ENCODE data around the gene CCNI2.

Gene CCNI2

DNA sequence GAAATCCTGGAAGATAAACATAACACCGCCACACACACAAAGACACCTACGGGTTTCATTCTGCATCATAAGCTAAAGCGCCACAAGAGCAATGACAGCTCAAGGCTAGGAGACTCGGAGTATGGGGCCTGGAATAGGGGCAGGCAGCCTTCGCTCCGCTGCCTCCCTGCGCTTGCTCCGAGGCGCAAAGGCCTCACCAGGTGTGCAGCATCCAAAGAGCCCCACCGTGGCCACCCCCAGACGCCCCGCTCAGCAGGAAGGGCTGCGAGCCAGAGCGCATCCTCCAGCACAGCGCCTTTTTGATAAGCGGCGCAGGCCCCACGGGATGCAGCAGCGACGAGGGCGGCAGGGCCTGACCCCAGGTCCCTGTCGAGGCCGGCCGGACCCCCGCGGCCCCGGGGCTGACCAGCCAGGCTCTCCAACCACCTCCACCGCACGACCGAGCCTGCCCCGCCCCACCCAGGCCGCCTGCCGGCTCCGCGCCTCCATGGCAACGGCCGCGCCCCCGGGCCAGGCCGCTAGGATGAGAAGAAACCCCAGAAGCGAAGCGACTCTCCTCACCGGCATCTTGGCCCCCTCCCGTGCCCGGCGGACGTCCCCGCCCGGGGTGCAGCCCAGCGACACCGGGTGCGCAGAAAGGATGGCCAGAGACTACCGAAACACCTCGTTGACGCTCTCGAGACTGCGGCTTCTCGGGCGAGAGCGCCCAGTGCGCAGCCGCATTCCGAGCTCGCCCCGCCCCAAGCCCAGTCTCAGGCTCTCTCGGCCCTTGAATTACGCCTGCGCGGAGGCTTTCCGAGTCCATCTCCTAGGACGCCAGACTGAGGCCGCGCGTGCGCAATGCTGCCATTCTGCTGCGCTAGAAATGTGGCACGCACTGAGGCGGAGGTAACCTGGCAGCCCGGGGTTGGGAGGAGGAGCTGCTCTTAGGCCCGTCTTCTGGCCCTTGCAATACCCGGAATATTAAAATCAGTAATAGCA, 10.1 kb upstream of the CCNI2 start, which contains the start of gene KIF3A:
TSS of gene KIF3A (minus strand) at position 694 of the 981 bp plus-strand sequence. CDS start at position 567, 127 bp downstream.
- TF ChIP-seq FOXP2 (optimal IDR thresholded peaks at IDR 0.05; ENCODE audit: borderline replicate concordance, extremely low read depth, extremely low read length, insufficient read depth) (no peak), TAF1 (IDR thresholded peaks at IDR 0.05; ENCODE audit: borderline replicate concordance, insufficient read depth, low read length) (no peak), SIN3A (IDR thresholded peaks at IDR 0.05; ENCODE audit: borderline replicate concordance, insufficient read depth, low read length) (peak; percentile 87; the same call in 1 of the 2 replicates), POLR2AphosphoS5 (IDR thresholded peaks at IDR 0.05; ENCODE audit: low read depth, low read length) (peak; percentile 43; the same call in 1 of the 2 replicates)
- TF ChIP-seq, protein P1, sequence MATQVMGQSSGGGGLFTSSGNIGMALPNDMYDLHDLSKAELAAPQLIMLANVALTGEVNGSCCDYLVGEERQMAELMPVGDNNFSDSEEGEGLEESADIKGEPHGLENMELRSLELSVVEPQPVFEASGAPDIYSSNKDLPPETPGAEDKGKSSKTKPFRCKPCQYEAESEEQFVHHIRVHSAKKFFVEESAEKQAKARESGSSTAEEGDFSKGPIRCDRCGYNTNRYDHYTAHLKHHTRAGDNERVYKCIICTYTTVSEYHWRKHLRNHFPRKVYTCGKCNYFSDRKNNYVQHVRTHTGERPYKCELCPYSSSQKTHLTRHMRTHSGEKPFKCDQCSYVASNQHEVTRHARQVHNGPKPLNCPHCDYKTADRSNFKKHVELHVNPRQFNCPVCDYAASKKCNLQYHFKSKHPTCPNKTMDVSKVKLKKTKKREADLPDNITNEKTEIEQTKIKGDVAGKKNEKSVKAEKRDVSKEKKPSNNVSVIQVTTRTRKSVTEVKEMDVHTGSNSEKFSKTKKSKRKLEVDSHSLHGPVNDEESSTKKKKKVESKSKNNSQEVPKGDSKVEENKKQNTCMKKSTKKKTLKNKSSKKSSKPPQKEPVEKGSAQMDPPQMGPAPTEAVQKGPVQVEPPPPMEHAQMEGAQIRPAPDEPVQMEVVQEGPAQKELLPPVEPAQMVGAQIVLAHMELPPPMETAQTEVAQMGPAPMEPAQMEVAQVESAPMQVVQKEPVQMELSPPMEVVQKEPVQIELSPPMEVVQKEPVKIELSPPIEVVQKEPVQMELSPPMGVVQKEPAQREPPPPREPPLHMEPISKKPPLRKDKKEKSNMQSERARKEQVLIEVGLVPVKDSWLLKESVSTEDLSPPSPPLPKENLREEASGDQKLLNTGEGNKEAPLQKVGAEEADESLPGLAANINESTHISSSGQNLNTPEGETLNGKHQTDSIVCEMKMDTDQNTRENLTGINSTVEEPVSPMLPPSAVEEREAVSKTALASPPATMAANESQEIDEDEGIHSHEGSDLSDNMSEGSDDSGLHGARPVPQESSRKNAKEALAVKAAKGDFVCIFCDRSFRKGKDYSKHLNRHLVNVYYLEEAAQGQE (IDR thresholded peaks at IDR 0.05; ENCODE audit: insufficient read depth in 1 of 2, low read depth in 2 of 2, low read length in 2 of 2), result no peak

DNA sequence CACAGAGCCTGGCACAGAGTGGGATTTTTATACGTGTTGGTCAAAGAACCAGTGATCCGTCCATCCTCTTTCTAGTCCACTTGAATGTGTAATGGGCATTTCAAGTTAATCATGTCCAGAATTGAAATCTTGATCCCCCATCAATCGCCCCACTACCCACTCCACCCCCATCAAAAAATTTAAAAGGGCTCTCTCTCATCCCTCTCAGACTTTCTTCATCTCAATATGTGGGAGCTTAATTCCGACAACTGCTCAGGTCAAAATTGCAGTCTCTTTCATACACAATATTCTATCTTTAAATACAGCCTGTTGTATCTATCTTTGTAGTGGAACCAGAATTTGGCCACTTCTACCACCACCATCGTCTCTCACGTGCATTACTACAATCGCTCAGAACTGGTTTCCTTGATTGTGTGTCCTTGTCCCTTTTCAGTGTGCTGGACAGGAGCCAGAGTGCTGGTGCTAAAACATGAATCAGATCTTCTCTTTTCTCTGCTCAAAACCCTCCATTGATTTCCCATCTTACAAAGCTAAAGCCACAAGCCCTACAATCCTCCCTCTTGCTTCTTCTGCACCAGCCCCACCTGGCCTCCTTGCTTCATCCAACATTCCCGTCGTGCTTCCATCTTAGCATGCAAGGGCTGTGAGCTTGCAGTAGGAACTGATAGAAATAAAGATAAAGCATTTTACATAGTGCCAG, 9.1 kb upstream of the CCNI2 start:
- TF ChIP-seq FOXP2 (optimal IDR thresholded peaks at IDR 0.05; ENCODE audit: borderline replicate concordance, extremely low read depth, extremely low read length, insufficient read depth) (no peak), SIN3A (IDR thresholded peaks at IDR 0.05; ENCODE audit: borderline replicate concordance, insufficient read depth, low read length) (no peak), POLR2AphosphoS5 (IDR thresholded peaks at IDR 0.05; ENCODE audit: low read depth, low read length) (no peak), TAF1 (IDR thresholded peaks at IDR 0.05; ENCODE audit: borderline replicate concordance, insufficient read depth, low read length) (no peak)

DNA sequence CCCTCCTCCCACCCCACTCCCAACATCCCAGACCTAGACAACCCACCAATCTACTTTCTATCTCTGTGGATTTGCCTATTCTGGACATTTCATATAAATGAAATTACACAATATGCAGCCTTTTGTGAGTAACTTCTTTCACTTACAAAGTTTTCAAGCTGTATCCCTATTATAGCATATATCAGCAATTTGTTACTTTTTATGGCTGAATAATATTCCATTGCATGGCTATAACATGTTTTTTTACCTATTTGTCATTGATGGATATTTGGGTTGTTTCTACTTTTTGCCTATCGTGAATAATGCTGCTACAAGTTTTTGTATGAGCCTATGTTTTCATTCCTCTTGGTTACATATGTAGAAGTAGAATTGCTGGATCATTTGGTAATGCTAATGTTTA, 8.0 kb upstream of the CCNI2 start:
- TF ChIP-seq SIN3A (IDR thresholded peaks at IDR 0.05; ENCODE audit: borderline replicate concordance, insufficient read depth, low read length) (no peak), FOXP2 (optimal IDR thresholded peaks at IDR 0.05; ENCODE audit: borderline replicate concordance, extremely low read depth, extremely low read length, insufficient read depth) (no peak), POLR2AphosphoS5 (IDR thresholded peaks at IDR 0.05; ENCODE audit: low read depth, low read length) (no peak), TAF1 (IDR thresholded peaks at IDR 0.05; ENCODE audit: borderline replicate concordance, insufficient read depth, low read length) (no peak)
- TF ChIP-seq, protein P1 (IDR thresholded peaks at IDR 0.05; ENCODE audit: insufficient read depth in 1 of 2, low read depth in 2 of 2, low read length in 2 of 2), result no peak

DNA sequence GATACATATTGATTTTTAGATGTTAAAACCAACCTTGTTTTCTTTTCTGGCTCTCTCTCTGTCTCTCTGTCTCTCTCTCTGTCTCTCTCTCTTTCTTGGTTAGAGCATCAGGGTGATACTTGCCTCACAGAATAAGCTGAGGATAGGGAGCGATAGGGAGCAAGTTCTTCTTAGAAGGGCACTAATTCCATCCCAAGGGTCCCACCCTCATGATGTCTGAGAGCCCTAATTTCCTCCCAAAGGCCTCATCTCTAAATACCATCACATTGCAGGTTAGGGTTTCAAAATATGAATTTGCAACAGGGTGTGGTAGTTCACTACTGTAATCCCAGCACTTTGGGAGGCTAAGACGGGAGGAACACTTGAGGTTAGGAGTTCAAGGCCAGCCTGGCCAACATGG, 5.1 kb upstream of the CCNI2 start:
- TF ChIP-seq SIN3A (IDR thresholded peaks at IDR 0.05; ENCODE audit: borderline replicate concordance, insufficient read depth, low read length) (no peak), TAF1 (IDR thresholded peaks at IDR 0.05; ENCODE audit: borderline replicate concordance, insufficient read depth, low read length) (no peak), FOXP2 (optimal IDR thresholded peaks at IDR 0.05; ENCODE audit: borderline replicate concordance, extremely low read depth, extremely low read length, insufficient read depth) (no peak), POLR2AphosphoS5 (IDR thresholded peaks at IDR 0.05; ENCODE audit: low read depth, low read length) (no peak)
- TF ChIP-seq, protein P1 (IDR thresholded peaks at IDR 0.05; ENCODE audit: insufficient read depth in 1 of 2, low read depth in 2 of 2, low read length in 2 of 2), result no peak

DNA sequence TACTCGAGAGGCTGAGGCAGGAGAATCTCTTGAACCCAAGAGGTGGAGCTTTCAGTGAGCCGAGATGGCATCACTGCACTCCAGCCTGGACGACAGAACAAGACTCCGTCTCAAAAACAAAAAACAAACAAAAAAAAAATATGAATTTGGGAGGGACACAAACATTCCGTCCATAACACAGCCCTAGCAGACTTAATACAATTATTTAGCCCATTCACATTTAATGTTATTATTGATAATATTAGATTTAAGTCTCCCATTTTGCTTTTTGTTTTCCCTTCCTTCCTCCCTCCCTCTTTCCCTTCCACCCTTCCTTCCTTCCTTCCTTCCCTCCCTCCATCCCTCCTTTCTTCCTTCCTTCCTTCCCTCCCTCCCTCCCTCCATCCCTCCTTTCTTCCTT, 4.6 kb upstream of the CCNI2 start:
- TF ChIP-seq TAF1 (IDR thresholded peaks at IDR 0.05; ENCODE audit: borderline replicate concordance, insufficient read depth, low read length), result no peak
- TF ChIP-seq, protein P1 (IDR thresholded peaks at IDR 0.05; ENCODE audit: insufficient read depth in 1 of 2, low read depth in 2 of 2, low read length in 2 of 2), result no peak
- no peak for TF ChIP-seq SIN3A (IDR thresholded peaks at IDR 0.05; ENCODE audit: borderline replicate concordance, insufficient read depth, low read length)
- no peak for TF ChIP-seq POLR2AphosphoS5 (IDR thresholded peaks at IDR 0.05; ENCODE audit: low read depth, low read length)
- no peak for TF ChIP-seq FOXP2 (optimal IDR thresholded peaks at IDR 0.05; ENCODE audit: borderline replicate concordance, extremely low read depth, extremely low read length, insufficient read depth)
